ENCODE data around the gene BMP2K.

BMP2K gene

GRCh38 chr4:78799551-78800495 is 23.7 kb downstream of the BMP2K start:
- no peaks in the 10 kb centered on the region for H3K9me3 ChIP-seq (ENCODE audit: insufficient read depth, low read depth, low read length)
- H3K27me3 ChIP-seq (ENCODE audit: insufficient read depth, low read length), result no peaks in the 10 kb centered on the region
- no peak overlapping the region for H3K9ac ChIP-seq (ENCODE audit: low read depth, low read length)
- H3K4me1 ChIP-seq (ENCODE audit: insufficient read depth, low read length), result no peaks in the 10 kb centered on the region
- H3K36me3 ChIP-seq (ENCODE audit: insufficient read depth, low read depth, low read length), result no peaks in the 10 kb centered on the region
- no peak overlapping the region for H3K27ac ChIP-seq (ENCODE audit: low read length)
- no peak overlapping the region for H3K4me3 ChIP-seq (ENCODE audit: low read length)

GRCh38 chr4:78800965-78801364 is 24.8 kb downstream of the BMP2K start:
- Histone ChIP-seq H3K27me3 (ENCODE audit: insufficient read depth, low read length) (no peaks in the 10 kb centered on the region), H3K36me3 (ENCODE audit: insufficient read depth, low read depth, low read length) (no peaks in the 10 kb centered on the region), H3K9ac (ENCODE audit: low read depth, low read length) (no peak overlapping the region), H3K4me1 (ENCODE audit: insufficient read depth, low read length) (no peaks in the 10 kb centered on the region), H3K9me3 (ENCODE audit: insufficient read depth, low read depth, low read length) (no peaks in the 10 kb centered on the region), H3K4me3 (ENCODE audit: low read length) (no peak overlapping the region), H3K27ac (ENCODE audit: low read length) (no peak overlapping the region)

GRCh38 chr4:78803983-78804382 is 27.8 kb downstream of the BMP2K start:
- Histone ChIP-seq H3K27ac (ENCODE audit: low read length) (no peak overlapping the region), H3K27me3 (ENCODE audit: insufficient read depth, low read length) (no peaks in the 10 kb centered on the region), H3K9me3 (ENCODE audit: insufficient read depth, low read depth, low read length) (no peaks in the 10 kb centered on the region; the same call in 1 of the 2 replicates), H3K4me1 (ENCODE audit: insufficient read depth, low read length) (no peaks in the 10 kb centered on the region), H3K9ac (ENCODE audit: low read depth, low read length) (no peak overlapping the region), H3K4me3 (ENCODE audit: low read length) (no peak overlapping the region), H3K36me3 (ENCODE audit: insufficient read depth, low read depth, low read length) (no peaks in the 10 kb centered on the region)

GRCh38 chr4:78806943-78807460 is 30.9 kb downstream of the BMP2K start:
- Histone ChIP-seq H3K9ac (ENCODE audit: low read depth, low read length) (no peak overlapping the region), H3K9me3 (ENCODE audit: insufficient read depth, low read depth, low read length) (no peaks in the 10 kb centered on the region; the same call in 1 of the 2 replicates), H3K4me3 (ENCODE audit: low read length) (no peak overlapping the region), H3K27ac (ENCODE audit: low read length) (no peak overlapping the region), H3K27me3 (ENCODE audit: insufficient read depth, low read length) (no peaks in the 10 kb centered on the region), H3K36me3 (ENCODE audit: insufficient read depth, low read depth, low read length) (no peaks in the 10 kb centered on the region), H3K4me1 (ENCODE audit: insufficient read depth, low read length) (peaks cover 8% of the 10 kb centered on the region)

- Histone ChIP-seq H3K27me3 (ENCODE audit: insufficient read depth, low read length) (no peaks in the 10 kb centered on the region), H3K9me3 (ENCODE audit: insufficient read depth, low read depth, low read length) (no peaks in the 10 kb centered on the region; the same call in 1 of the 2 replicates), H3K4me1 (ENCODE audit: insufficient read depth, low read length) (peaks cover 8% of the 10 kb centered on the region), H3K4me3 (ENCODE audit: low read length) (no peak overlapping the region), H3K36me3 (ENCODE audit: insufficient read depth, low read depth, low read length) (no peaks in the 10 kb centered on the region), H3K27ac (ENCODE audit: low read length) (no peak overlapping the region), H3K9ac (ENCODE audit: low read depth, low read length) (no peak overlapping the region)
Measured at GRCh38 chr4:78809295-78809694, 33.1 kb downstream of the BMP2K start.

GRCh38 chr4:78809928-78810835 is 34.0 kb downstream of the BMP2K start:
- Histone ChIP-seq H3K9me3 (ENCODE audit: insufficient read depth, low read depth, low read length) (no peaks in the 10 kb centered on the region; the same call in 1 of the 2 replicates), H3K36me3 (ENCODE audit: insufficient read depth, low read depth, low read length) (no peaks in the 10 kb centered on the region), H3K27ac (ENCODE audit: low read length) (no peak overlapping the region), H3K4me3 (ENCODE audit: low read length) (no peak overlapping the region), H3K27me3 (ENCODE audit: insufficient read depth, low read length) (no peaks in the 10 kb centered on the region), H3K9ac (ENCODE audit: low read depth, low read length) (peak overlapping the region; percentile 17; the same call in 1 of the 2 replicates), H3K4me1 (ENCODE audit: insufficient read depth, low read length) (peaks cover 8% of the 10 kb centered on the region)

GRCh38 chr4:78811034-78811433 is 34.9 kb downstream of the BMP2K start:
- Histone ChIP-seq H3K9ac (ENCODE audit: low read depth, low read length) (peak overlapping the region; percentile 17; the same call in 1 of the 2 replicates), H3K36me3 (ENCODE audit: insufficient read depth, low read depth, low read length) (no peaks in the 10 kb centered on the region), H3K27ac (ENCODE audit: low read length) (no peak overlapping the region), H3K27me3 (ENCODE audit: insufficient read depth, low read length) (no peaks in the 10 kb centered on the region), H3K9me3 (ENCODE audit: insufficient read depth, low read depth, low read length) (no peaks in the 10 kb centered on the region; the same call in 1 of the 2 replicates), H3K4me3 (ENCODE audit: low read length) (no peak overlapping the region), H3K4me1 (ENCODE audit: insufficient read depth, low read length) (peaks cover 8% of the 10 kb centered on the region)

GRCh38 chr4:78818530-78819079 is 42.5 kb downstream of the BMP2K start:
- no peak overlapping the region for H3K4me3 ChIP-seq (ENCODE audit: low read length)
- H3K4me1 ChIP-seq (ENCODE audit: insufficient read depth, low read length), result peaks cover 9% of the 10 kb centered on the region; the same call in 1 of the 2 replicates
- H3K27ac ChIP-seq (ENCODE audit: low read length), result no peak overlapping the region
- no peaks in the 10 kb centered on the region for H3K36me3 ChIP-seq (ENCODE audit: insufficient read depth, low read depth, low read length)
- no peaks in the 10 kb centered on the region for H3K27me3 ChIP-seq (ENCODE audit: insufficient read depth, low read length)
- no peak overlapping the region for H3K9ac ChIP-seq (ENCODE audit: low read depth, low read length)
- no peaks in the 10 kb centered on the region for H3K9me3 ChIP-seq (ENCODE audit: insufficient read depth, low read depth, low read length)

GRCh38 chr4:78824001-78824400 is 47.9 kb downstream of the BMP2K start:
- Histone ChIP-seq H3K9me3 (ENCODE audit: insufficient read depth, low read depth, low read length) (no peaks in the 10 kb centered on the region), H3K27me3 (ENCODE audit: insufficient read depth, low read length) (no peaks in the 10 kb centered on the region)

GRCh38 chr4:78827191-78827590 is 51.0 kb downstream of the BMP2K start:
- H3K4me3 ChIP-seq (ENCODE audit: low read length), result no peak overlapping the region
- H3K27ac ChIP-seq (ENCODE audit: low read length), result no peak overlapping the region
- H3K4me1 ChIP-seq (ENCODE audit: insufficient read depth, low read length), result no peaks in the 10 kb centered on the region
- H3K9me3 ChIP-seq (ENCODE audit: insufficient read depth, low read depth, low read length), result no peaks in the 10 kb centered on the region
- peaks cover 41% of the 10 kb centered on the region for H3K36me3 ChIP-seq (ENCODE audit: insufficient read depth, low read depth, low read length)
- H3K27me3 ChIP-seq (ENCODE audit: insufficient read depth, low read length), result no peaks in the 10 kb centered on the region
- H3K9ac ChIP-seq (ENCODE audit: low read depth, low read length), result no peak overlapping the region

More at GRCh38 chr4:78824001-78824400, 47.9 kb downstream of the BMP2K start:
- Histone ChIP-seq H3K36me3 (ENCODE audit: insufficient read depth, low read depth, low read length) (peaks cover 29% of the 10 kb centered on the region), H3K4me3 (ENCODE audit: low read length) (no peak overlapping the region), H3K9ac (ENCODE audit: low read depth, low read length) (no peak overlapping the region), H3K27ac (ENCODE audit: low read length) (no peak overlapping the region), H3K4me1 (ENCODE audit: insufficient read depth, low read length) (no peaks in the 10 kb centered on the region)

GRCh38 chr4:78829296-78829695 is 53.1 kb downstream of the BMP2K start:
- no peak overlapping the region for H3K9ac ChIP-seq (ENCODE audit: low read depth, low read length)
- peaks cover 42% of the 10 kb centered on the region for H3K36me3 ChIP-seq (ENCODE audit: insufficient read depth, low read depth, low read length)
- H3K27ac ChIP-seq (ENCODE audit: low read length), result no peak overlapping the region
- no peaks in the 10 kb centered on the region for H3K27me3 ChIP-seq (ENCODE audit: insufficient read depth, low read length)
- H3K4me1 ChIP-seq (ENCODE audit: insufficient read depth, low read length), result no peaks in the 10 kb centered on the region
- H3K9me3 ChIP-seq (ENCODE audit: insufficient read depth, low read depth, low read length), result no peaks in the 10 kb centered on the region
- no peak overlapping the region for H3K4me3 ChIP-seq (ENCODE audit: low read length)
